Heart left ventricle (tissue), 13 donors: ENCODE measurements around the gene TACC2.

Source experiments
- CTCF ChIP-seq, 12 donors: fragments of 200-600 bp; sonication (generic) in 4 of 12; IDR thresholded peaks; one replicate each; pipeline versions ENCODE4 v1.5.0 to v1.8.0; 2018 to 2022; ENCODE audit warnings: antibody characterized with exemption in 12 of 12, mild to moderate bottlenecking in 5 of 12
- POLR2A ChIP-seq, 2 donors: fragments of 450-650 bp; IDR thresholded peaks; one replicate each; pipeline ENCODE4 v1.6.1; 2017; ENCODE audit warnings: antibody characterized with exemption in 2 of 2, mild to moderate bottlenecking in 2 of 2, moderate library complexity in 2 of 2
- donor health status: ischemic (EF 13 %, LVEDD 7.1; RV severe dilation, severe dysfunction).
- donor health status: DM: no; HTN: yes; CAD: no.
- donor health status: DM: no; HTN: no; CAD: no.
- donor health status: ischemic (EF 25% LVEDD 6.9; RV normal size, moderate dysfunction).
- donor health status: ischemic (EF 25% LVEDD 5.7; RV mildly dilated, moderate dysfunction).
- donor health status: ischemic (EF 35%, LVEDD 5.7; RV mildly dilated, moderate dysfunction).
- donor health status: nonischemic (EF 11% LVEDD 7.7; RV severe dilation, severe dysfunction).
- donor health status: DM: yes; HTN: yes; CAD: no.
- donor health status: PGD.
- donor health status: ischemic (EF 29% LVEDD 5.4; RV normal size, mild dysfunction).
- donor health status: nonischemic (EF 23%, LVEDD 6.1; RV moderate dilation, normal function).

DNA sequence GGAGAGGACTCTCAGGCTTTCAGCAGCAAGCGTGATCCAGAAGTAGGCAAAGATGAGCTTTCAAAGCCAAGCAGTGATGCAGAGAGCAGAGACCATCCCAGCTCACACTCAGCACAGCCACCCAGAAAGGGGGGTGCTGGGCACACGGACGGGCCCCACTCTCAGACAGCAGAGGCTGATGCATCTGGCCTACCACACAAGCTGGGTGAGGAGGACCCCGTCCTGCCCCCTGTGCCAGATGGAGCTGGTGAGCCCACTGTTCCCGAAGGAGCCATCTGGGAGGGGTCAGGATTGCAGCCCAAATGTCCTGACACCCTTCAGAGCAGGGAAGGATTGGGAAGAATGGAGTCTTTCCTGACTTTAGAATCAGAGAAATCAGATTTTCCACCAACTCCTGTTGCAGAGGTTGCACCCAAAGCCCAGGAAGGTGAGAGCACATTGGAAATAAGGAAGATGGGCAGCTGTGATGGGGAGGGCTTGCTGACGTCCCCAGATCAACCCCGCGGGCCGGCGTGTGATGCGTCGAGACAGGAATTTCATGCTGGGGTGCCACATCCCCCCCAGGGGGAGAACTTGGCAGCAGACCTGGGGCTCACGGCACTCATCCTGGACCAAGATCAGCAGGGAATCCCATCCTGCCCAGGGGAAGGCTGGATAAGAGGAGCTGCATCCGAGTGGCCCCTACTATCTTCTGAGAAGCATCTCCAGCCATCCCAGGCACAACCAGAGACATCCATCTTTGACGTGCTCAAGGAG, 95.5 kb downstream of the TACC2 start:
- no peak for TF ChIP-seq POLR2A (IDR thresholded peaks at IDR 0.05)
- TF ChIP-seq CTCF (IDR thresholded peaks at IDR 0.05): no peak
